AG08395 (cell line): ENCODE measurements around the gene SHLD2.
"Not testable (repeated sequence)": the region's sequence is repeated elsewhere in the genome, so short reads cannot be mapped to it uniquely, and the experiment has no call there.

ENCODE experiments used
- DNase-seq: peaks from one replicate; pipeline ENCODE4 v3.0.0; 2012; ENCODE audit warnings: mixed read lengths, low spot score

The SHLD2 gene

GRCh38 chr10:87083576-87084290 lies 11.3 kb upstream of the SHLD2 start:
- DNase-seq = not testable (repeated sequence)

- peak; percentile 26 for DNase-seq
Measured at GRCh38 chr10:87084291-87084782, 10.7 kb upstream of the SHLD2 start.

- DNase-seq = no peak
Measured at GRCh38 chr10:87085537-87085936, 9.5 kb upstream of the SHLD2 start.

- no peak for DNase-seq
Measured at GRCh38 chr10:87089746-87090145, 5.3 kb upstream of the SHLD2 start.

- no peak for DNase-seq
Measured at GRCh38 chr10:87090779-87091178, 4.2 kb upstream of the SHLD2 start.

GRCh38 chr10:87092376-87092860 lies 2.6 kb upstream of the SHLD2 start:
- DNase-seq = peak; percentile 21

- DNase-seq = peak; percentile 31
Measured at GRCh38 chr10:87092861-87093631, 2.0 kb upstream of the SHLD2 start.

- DNase-seq = peak; percentile 11
Measured at GRCh38 chr10:87093632-87094372, 1.2 kb upstream of the SHLD2 start.

GRCh38 chr10:87095236-87095945 lies 385 bp downstream of the SHLD2 start:
- DNase-seq = peak; percentile 79

GRCh38 chr10:87101996-87102395 lies 7.0 kb downstream of the SHLD2 start:
- no peak for DNase-seq

GRCh38 chr10:87104727-87105126 lies 9.7 kb downstream of the SHLD2 start:
- DNase-seq = not testable (repeated sequence)

GRCh38 chr10:87105446-87106124 lies 10.6 kb downstream of the SHLD2 start:
- DNase-seq = no peak

- DNase-seq = not testable (repeated sequence)
Measured at GRCh38 chr10:87118122-87118521, 23.1 kb downstream of the SHLD2 start.

- DNase-seq = not testable (repeated sequence)
Measured at GRCh38 chr10:87119029-87119428, 24.0 kb downstream of the SHLD2 start.

GRCh38 chr10:87123351-87123750 lies 28.3 kb downstream of the SHLD2 start:
- not testable (repeated sequence) for DNase-seq

- not testable (repeated sequence) for DNase-seq
Measured at GRCh38 chr10:87127048-87127447, 32.0 kb downstream of the SHLD2 start.

GRCh38 chr10:87127607-87128156 lies 32.7 kb downstream of the SHLD2 start:
- not testable (repeated sequence) for DNase-seq

- DNase-seq = not testable (repeated sequence)
Measured at GRCh38 chr10:87132176-87132575, 37.2 kb downstream of the SHLD2 start.

- not testable (repeated sequence) for DNase-seq
Measured at GRCh38 chr10:87133936-87134335, 38.9 kb downstream of the SHLD2 start.

- not testable (repeated sequence) for DNase-seq
Measured at GRCh38 chr10:87134440-87134839, 39.4 kb downstream of the SHLD2 start.

- DNase-seq = not testable (repeated sequence)
Measured at GRCh38 chr10:87137478-87137877, 42.5 kb downstream of the SHLD2 start.
